Tibial artery (tissue), 4 donors: Measurements from ENCODE around the gene FBF1.

Experiments
- DNase-seq, 2 donors: peaks; one replicate each; pipeline ENCODE4 v3.0.0-alpha.2; 2019
- H3K27ac ChIP-seq, 2 donors: fragments of 200-600 bp; sonication (generic) in 1 of 2; 1 replicate in 1 of 2; 2 replicates in 1 of 2; pipeline ENCODE4 v1.5.1; 2018 to 2019; ENCODE audit warnings: mild to moderate bottlenecking in 1 of 2
- H3K27me3 ChIP-seq, 2 donors: fragments of 200-600 bp; sonication (generic) in 1 of 2; one replicate each; pipeline versions ENCODE4 v1.5.1 to v1.6.0; 2016 to 2019
- H3K36me3 ChIP-seq, 3 donors: fragments of 200-600 bp; sonication (generic) in 2 of 3; one replicate each; pipeline ENCODE4 v1.5.1; 2016 to 2019; ENCODE audit warnings: mild to moderate bottlenecking in 2 of 3
- H3K4me1 ChIP-seq, 4 donors: fragments of 200-600 bp; sonication (generic) in 2 of 4; 1 replicate in 3 of 4; 2 replicates in 1 of 4; pipeline ENCODE4 v1.5.1; 2016 to 2019
- H3K4me3 ChIP-seq, 2 donors: fragments of 200-600 bp; sonication (generic) in 1 of 2; 1 replicate in 1 of 2; 2 replicates in 1 of 2; pipeline ENCODE4 v1.5.1; 2018 to 2019; ENCODE audit warnings: mild to moderate bottlenecking in 2 of 2
- H3K9me3 ChIP-seq, 3 donors: fragments of 200-600 bp; sonication (generic) in 1 of 3; one replicate each; pipeline ENCODE4 v1.5.1; 2016 to 2019
- intact Hi-C: fragments of 100-400 bp; cut with DNase I; formaldehyde crosslinking; loops from one replicate; pipeline ENCODE4 v1.15.0; 2023; ENCODE audit warnings: low total_unique reads
- TF ChIP-seq, protein P1 (sequence below), 2 experiments: fragments of 200-600 bp in 1 of 2; fragments of 450-650 bp in 1 of 2; IDR thresholded peaks; one replicate each; pipeline ENCODE4 v1.5.1; 2017 to 2019; ENCODE audit warnings: antibody characterized with exemption in 2 of 2, mild to moderate bottlenecking in 1 of 2, moderate library complexity in 1 of 2

FBF1 gene

DNA sequence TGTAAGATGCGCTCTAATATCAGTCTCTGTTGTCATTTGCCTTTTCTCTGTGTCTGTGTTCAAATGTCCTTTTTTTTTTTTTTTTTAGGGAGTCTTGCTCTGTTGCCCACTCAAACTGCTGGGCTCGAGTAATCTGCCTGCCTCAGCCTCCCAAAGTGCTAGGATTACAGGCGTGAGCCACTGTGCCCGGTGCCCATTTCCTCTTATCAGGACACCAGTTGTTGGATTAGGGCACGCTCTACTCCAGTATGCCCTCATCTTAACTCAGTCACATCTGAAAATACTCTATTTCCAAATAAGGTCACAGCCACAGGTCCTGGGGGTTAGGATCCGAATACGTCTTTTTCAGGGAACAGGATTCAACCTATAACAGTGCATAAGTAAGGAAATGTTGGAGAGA is 60.6 kb downstream of the FBF1 start:
- no peak for DNase-seq
- no peaks in the 10 kb centered on the region for H3K27me3 ChIP-seq
- TF ChIP-seq, protein P1, sequence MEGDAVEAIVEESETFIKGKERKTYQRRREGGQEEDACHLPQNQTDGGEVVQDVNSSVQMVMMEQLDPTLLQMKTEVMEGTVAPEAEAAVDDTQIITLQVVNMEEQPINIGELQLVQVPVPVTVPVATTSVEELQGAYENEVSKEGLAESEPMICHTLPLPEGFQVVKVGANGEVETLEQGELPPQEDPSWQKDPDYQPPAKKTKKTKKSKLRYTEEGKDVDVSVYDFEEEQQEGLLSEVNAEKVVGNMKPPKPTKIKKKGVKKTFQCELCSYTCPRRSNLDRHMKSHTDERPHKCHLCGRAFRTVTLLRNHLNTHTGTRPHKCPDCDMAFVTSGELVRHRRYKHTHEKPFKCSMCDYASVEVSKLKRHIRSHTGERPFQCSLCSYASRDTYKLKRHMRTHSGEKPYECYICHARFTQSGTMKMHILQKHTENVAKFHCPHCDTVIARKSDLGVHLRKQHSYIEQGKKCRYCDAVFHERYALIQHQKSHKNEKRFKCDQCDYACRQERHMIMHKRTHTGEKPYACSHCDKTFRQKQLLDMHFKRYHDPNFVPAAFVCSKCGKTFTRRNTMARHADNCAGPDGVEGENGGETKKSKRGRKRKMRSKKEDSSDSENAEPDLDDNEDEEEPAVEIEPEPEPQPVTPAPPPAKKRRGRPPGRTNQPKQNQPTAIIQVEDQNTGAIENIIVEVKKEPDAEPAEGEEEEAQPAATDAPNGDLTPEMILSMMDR (IDR thresholded peaks at IDR 0.05) = no peak
- intact Hi-C loops = no loop called here
- H3K4me3 ChIP-seq = no peak overlapping the region
- peaks cover 5 to 24% (median 20%) of the 10 kb centered on the region in 4 donors for H3K4me1 ChIP-seq
- no peak overlapping the region for H3K27ac ChIP-seq
- H3K9me3 ChIP-seq = no peaks in the 10 kb centered on the region
- peaks cover 0 to 8% (median 5%) of the 10 kb centered on the region in 3 donors for H3K36me3 ChIP-seq

DNA sequence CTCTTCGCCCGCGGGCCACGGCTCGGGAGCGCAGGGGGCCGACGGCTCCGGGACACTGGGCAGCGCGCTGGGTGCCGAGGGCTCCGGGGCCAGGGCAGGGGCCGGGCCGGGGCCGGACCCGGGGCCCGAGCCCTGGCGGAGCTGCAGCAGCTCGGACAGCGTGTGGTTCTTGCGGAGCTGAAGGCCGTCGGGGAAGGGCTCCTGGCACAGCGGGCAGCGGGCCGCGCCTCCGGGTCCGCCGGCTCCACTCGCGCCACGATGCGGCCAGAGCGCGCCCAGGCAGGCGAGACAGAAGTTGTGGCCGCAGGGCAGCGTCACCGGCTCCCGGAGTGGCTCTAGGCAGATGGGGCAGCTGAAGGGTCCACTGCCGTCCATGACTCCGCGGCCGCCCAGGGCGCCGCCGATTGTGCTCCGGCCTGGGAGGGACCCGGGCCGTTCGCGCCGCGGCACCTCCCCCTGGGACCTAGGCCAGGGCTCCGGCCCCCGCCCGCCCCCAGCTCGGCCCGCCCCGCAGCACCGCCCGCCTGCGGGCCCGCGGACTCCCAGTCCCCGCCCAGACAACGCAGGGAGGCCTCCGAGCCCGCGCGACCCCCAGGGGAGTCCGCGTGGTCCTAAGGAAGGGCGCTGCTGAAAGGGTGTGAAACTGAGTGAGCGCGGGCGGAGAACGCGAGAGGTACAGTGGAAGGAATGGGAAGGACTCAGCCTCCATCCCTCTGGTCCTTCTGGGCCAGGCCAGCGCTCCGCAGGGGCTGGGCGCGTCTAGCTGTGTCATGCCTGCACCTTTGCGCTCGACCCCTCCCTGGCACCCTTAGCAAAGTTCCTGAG is 62.5 kb downstream of the FBF1 start, which contains the start of gene TRIM47:
Gene TRIM47, minus strand, starts transcription at position 408 of the 825 bp plus-strand sequence. Its CDS starts 33 bp downstream, at position 375.
- peak; percentile 69 to 90 for DNase-seq
- Histone ChIP-seq H3K27me3 (no peaks in the 10 kb centered on the region), H3K36me3 (peaks cover 9 to 25% (median 21%) of the 10 kb centered on the region in 3 donors), H3K9me3 (no peaks in the 10 kb centered on the region), H3K4me3 (peak within 1 kb of the TSS; percentile 64 to 79), H3K27ac (peak within 1 kb of the TSS; percentile 87 to 97), H3K4me1 (peaks cover 12 to 43% (median 39%) of the 10 kb centered on the region in 4 donors)
- TF ChIP-seq, protein P1 (IDR thresholded peaks at IDR 0.05) = peak; percentile 33 to 45
- intact Hi-C loops = no loop called here

DNA sequence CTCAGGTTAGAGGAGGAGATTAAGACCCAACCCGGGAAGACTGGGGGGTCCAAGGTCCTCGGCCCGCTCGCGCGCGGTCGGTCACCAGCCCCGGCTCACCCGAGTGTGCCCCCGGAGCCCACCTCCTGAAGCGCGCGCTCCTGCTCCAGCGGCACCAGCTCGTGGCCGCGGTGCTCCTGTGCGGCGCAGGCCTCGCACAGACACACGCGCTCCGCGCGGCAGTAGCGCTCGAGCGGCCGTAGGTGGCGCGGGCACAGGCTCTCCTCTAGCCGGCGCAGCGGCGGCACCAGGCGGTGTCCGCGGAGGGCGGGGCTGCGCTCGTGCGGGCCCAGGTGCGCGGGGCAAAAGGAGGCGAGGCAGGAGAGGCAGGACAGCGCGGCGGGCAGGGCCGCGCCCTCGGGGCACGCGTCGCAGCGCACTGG is 63.1 kb downstream of the FBF1 start:
- intact Hi-C loops = no loop called here
- peak overlapping the region; percentile 64 to 79 for H3K4me3 ChIP-seq
- no peaks in the 10 kb centered on the region for H3K27me3 ChIP-seq
- H3K27ac ChIP-seq = peak overlapping the region; percentile 87 to 97
- peak; percentile 61 to 82 for DNase-seq
- H3K9me3 ChIP-seq = no peaks in the 10 kb centered on the region
- TF ChIP-seq, protein P1 (IDR thresholded peaks at IDR 0.05) = peak; percentile 39 to 60
- peaks cover 9 to 25% (median 21%) of the 10 kb centered on the region in 3 donors for H3K36me3 ChIP-seq
- peaks cover 17 to 49% (median 45%) of the 10 kb centered on the region in 4 donors for H3K4me1 ChIP-seq

DNA sequence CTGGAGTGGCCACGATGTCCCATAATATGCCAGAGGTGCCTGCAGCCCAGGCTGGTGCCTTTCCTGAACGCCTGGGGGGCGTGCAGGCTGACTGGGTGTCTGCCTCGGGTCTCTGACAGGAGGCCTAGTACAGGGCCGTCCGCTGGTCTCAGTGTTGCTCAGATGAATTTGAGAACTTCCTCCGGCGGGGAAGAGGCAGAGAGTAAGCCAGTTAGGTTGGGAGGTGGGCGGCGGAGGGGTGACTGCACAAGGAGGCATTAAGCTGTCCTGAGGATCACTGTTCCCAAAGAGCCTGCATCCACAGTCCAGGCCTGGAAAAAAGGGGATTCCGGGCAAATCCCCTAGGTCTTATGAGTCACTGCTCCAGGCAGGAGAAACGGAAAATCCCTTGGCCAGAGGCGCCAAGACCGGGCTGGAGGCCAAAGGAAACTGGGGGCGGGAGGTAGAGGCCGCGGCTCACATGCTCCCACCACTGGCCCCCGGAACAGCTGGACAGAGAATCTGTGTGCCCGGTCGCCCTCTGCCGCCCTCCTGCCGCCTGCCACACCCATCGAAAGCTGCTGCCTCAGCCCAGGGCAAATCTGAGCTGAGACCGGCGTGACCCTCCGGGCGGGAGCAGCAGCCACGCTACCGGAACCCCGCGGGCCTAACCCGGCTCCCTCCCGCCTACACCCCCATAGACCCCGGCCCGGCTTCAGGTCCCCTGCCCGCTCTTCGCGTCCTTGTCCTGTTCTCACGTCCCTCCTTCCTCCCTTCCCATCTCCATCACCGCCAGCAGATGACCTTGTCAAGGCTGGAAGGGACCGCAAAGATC is 63.7 kb downstream of the FBF1 start:
- TF ChIP-seq, protein P1 (IDR thresholded peaks at IDR 0.05) = no peak
- peaks cover 9 to 25% (median 21%) of the 10 kb centered on the region in 3 donors for H3K36me3 ChIP-seq
- intact Hi-C loops = no loop called here
- peak overlapping the region; percentile 87 to 97 for H3K27ac ChIP-seq
- H3K4me1 ChIP-seq = peaks cover 17 to 56% (median 51%) of the 10 kb centered on the region in 4 donors
- peak; percentile 98 to 99 for DNase-seq
- no peaks in the 10 kb centered on the region for H3K9me3 ChIP-seq
- H3K4me3 ChIP-seq = peak overlapping the region; percentile 64 to 79
- no peaks in the 10 kb centered on the region for H3K27me3 ChIP-seq

DNA sequence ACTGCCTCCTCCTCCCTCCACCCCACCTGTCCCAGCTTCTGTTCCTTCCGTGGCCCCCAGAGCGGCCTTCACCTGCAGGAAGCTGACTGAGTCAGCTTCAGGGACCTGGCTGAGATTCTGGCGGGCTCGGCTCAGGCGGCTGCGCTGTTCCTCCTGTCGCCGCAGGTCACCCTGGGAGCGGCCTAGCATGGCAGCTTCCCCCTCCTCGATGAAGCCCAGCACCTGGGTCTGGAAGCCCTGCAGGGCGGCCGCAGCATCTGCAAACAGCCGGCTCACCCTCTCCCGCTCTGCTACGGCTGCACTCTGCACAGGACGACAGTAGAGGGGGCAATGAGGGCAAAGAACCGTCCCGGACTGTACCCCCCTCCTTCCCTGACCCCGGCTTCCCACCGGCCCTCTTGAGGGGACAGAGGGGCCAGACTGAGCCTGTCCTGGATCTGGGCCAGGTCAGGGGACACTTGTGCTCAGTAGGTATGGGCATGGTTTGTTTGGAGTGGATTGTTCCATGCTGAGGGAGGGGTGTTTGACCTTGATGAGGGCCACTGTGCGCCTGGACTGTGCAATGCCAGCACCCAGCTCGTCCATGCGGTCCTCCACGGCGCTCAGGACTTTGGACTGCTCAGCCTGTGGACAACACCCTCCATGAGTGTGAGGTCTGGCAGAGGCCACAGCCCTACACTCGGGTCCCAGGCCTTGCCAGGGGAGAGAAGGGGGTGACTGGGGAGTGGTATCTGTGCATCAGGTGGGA is 64.5 kb downstream of the FBF1 start:
- TF ChIP-seq, protein P1 (IDR thresholded peaks at IDR 0.05) = peak in 1 of 2 experiments; percentile 15
- DNase-seq = peak in 1 of 2 donors; percentile 77
- peaks cover 9 to 25% (median 21%) of the 10 kb centered on the region in 3 donors for H3K36me3 ChIP-seq

More for the DNA sequence above, 64.5 kb downstream of the FBF1 start:
- peak overlapping the region; percentile 87 to 97 for H3K27ac ChIP-seq
- H3K4me1 ChIP-seq = peaks cover 17 to 63% (median 58%) of the 10 kb centered on the region in 4 donors
- no peaks in the 10 kb centered on the region for H3K27me3 ChIP-seq
- no peaks in the 10 kb centered on the region for H3K9me3 ChIP-seq
- intact Hi-C loops = no loop called here
- peak overlapping the region; percentile 64 to 79 for H3K4me3 ChIP-seq
